ENCODE data around the gene AMBP. TPM values are rescaled to one million over a fixed set of nuclear protein-coding genes. Genes with fewer than 3 reads are reported as not detected.

Gene AMBP
- total and polyA plus RNA-seq, 2 of the 13 experiments (the other 11 are each of a cell fraction or from before 2014, with no cell fraction given), result 1,510 to 2,580 TPM

DNA sequence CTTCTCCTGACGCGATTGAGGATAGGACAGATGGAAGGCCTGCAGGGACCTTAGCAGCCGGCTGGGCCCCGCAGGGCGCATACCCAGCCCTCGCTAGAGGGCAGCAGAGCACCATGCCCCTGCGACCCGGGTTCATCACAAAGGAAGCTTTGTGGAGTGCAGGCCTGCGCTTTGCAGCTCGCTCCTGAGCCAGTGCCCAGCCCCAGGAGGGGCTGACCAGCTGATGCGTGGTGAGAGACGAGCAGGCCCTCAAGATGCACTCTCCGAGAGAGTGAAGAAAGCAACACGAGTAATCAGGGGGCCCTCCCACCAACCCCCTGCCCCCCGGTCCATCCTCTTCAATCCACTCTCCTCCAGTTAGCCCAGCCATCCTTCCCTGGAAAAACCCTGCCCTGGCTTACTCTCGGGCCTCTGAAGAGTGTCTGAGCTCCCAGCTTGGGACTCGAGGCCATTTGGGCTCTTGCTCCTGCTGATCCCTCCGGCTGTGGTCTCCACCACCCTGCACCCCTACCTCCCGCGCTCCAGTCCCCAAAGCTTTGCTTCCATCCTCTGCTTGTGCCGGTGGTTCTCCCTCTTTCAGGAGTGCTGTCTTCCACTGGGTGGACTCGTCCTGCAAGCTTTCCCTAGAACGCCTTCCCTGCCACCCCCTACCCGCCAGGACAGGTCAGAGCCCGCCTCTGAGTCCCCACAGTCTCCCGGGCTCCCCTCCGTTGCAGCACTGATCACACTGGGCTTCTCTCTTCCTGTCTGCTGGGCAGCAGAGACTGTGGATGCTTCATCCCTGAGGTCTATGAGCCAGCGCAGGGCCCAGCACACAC, 30.1 kb upstream of the AMBP start (continued):
- TF ChIP-seq, protein P1, sequence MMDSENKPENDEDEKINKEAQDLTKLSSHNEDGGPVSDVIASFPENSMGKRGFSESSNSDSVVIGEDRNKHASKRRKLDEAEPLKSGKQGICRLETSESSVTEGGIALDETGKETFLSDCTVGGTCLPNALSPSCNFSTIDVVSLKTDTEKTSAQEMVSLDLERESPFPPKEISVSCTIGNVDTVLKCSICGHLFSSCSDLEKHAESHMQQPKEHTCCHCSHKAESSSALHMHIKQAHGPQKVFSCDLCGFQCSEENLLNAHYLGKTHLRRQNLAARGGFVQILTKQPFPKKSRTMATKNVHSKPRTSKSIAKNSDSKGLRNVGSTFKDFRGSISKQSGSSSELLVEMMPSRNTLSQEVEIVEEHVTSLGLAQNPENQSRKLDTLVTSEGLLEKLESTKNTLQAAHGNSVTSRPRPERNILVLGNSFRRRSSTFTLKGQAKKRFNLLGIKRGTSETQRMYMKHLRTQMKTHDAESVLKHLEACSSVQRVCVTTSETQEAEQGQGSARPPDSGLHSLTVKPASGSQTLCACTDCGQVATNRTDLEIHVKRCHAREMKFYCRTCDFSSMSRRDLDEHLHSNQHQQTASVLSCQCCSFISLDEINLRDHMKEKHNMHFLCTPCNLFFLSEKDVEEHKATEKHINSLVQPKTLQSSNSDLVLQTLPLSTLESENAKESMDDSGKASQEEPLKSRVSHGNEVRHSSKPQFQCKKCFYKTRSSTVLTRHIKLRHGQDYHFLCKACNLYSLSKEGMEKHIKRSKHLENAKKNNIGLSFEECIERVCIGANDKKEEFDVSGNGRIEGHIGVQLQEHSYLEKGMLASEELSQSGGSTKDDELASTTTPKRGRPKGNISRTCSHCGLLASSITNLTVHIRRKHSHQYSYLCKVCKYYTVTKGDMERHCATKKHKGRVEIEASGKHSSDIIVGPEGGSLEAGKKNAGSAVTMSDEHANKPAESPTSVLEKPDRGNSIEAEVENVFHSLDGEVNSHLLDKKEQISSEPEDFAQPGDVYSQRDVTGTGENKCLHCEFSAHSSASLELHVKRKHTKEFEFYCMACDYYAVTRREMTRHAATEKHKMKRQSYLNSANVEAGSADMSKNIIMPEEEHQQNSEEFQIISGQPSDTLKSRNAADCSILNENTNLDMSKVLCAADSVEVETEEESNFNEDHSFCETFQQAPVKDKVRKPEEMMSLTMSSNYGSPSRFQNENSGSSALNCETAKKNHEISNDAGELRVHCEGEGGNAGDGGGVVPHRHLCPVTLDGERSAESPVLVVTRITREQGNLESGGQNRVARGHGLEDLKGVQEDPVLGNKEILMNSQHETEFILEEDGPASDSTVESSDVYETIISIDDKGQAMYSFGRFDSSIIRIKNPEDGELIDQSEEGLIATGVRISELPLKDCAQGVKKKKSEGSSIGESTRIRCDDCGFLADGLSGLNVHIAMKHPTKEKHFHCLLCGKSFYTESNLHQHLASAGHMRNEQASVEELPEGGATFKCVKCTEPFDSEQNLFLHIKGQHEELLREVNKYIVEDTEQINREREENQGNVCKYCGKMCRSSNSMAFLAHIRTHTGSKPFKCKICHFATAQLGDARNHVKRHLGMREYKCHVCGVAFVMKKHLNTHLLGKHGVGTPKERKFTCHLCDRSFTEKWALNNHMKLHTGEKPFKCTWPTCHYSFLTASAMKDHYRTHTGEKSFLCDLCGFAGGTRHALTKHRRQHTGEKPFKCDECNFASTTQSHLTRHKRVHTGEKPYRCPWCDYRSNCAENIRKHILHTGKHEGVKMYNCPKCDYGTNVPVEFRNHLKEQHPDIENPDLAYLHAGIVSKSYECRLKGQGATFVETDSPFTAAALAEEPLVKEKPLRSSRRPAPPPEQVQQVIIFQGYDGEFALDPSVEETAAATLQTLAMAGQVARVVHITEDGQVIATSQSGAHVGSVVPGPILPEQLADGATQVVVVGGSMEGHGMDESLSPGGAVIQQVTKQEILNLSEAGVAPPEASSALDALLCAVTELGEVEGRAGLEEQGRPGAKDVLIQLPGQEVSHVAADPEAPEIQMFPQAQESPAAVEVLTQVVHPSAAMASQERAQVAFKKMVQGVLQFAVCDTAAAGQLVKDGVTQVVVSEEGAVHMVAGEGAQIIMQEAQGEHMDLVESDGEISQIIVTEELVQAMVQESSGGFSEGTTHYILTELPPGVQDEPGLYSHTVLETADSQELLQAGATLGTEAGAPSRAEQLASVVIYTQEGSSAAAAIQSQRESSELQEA (CRISPR knock-in tag; IDR thresholded peaks at IDR 0.05; ENCODE audit: not compliant biosample characterization), result no peak
- TF ChIP-seq SP4 (CRISPR knock-in tag; IDR thresholded peaks at IDR 0.05) (peak; percentile 43; the same call in 1 of the 2 replicates), JUN (CRISPR knock-in tag; IDR thresholded peaks at IDR 0.05) (no peak), ZNF644 (CRISPR knock-in tag; IDR thresholded peaks at IDR 0.05; ENCODE audit: low read depth) (no peak), ZNF367 (CRISPR knock-in tag; IDR thresholded peaks at IDR 0.05; ENCODE audit: borderline replicate concordance) (no peak), IRF2 (CRISPR knock-in tag; IDR thresholded peaks at IDR 0.05) (peak; percentile 80), SIN3B (IDR thresholded peaks at IDR 0.05; ENCODE audit: low read length) (0 out of 2 replicates have a peak, but pooled peaks have one; percentile 42), ZSCAN12 (CRISPR knock-in tag; IDR thresholded peaks at IDR 0.05) (no peak), GTF3A (CRISPR knock-in tag; conservative IDR thresholded peaks at IDR 0.05) (0 out of 2 replicates have a peak, but pooled peaks have one; percentile 53), EP300 (IDR thresholded peaks at IDR 0.05; ENCODE audit: low read depth in 2 of 2, low read length in 2 of 2) (no peak), EP300 (CRISPR knock-in tag; IDR thresholded peaks at IDR 0.05; ENCODE audit: borderline replicate concordance) (no peak), FOXA1 (IDR thresholded peaks at IDR 0.05) (no peak), FOXA1 (CRISPR knock-in tag; IDR thresholded peaks at IDR 0.05) (peak; percentile 28; the same call in 1 of the 2 replicates), CHCHD3 (CRISPR knock-in tag; IDR thresholded peaks at IDR 0.05) (no peak), ZKSCAN5 (CRISPR knock-in tag; IDR thresholded peaks at IDR 0.05) (no peak), ZNF570 (CRISPR knock-in tag; IDR thresholded peaks at IDR 0.05; ENCODE audit: borderline replicate concordance) (no peak), MAFK (conservative IDR thresholded peaks at IDR 0.05 in 1 of 2, IDR thresholded peaks at IDR 0.05 in 1 of 2; ENCODE audit: low read length in 2 of 2) (no peak)
- TF ChIP-seq, protein P2, sequence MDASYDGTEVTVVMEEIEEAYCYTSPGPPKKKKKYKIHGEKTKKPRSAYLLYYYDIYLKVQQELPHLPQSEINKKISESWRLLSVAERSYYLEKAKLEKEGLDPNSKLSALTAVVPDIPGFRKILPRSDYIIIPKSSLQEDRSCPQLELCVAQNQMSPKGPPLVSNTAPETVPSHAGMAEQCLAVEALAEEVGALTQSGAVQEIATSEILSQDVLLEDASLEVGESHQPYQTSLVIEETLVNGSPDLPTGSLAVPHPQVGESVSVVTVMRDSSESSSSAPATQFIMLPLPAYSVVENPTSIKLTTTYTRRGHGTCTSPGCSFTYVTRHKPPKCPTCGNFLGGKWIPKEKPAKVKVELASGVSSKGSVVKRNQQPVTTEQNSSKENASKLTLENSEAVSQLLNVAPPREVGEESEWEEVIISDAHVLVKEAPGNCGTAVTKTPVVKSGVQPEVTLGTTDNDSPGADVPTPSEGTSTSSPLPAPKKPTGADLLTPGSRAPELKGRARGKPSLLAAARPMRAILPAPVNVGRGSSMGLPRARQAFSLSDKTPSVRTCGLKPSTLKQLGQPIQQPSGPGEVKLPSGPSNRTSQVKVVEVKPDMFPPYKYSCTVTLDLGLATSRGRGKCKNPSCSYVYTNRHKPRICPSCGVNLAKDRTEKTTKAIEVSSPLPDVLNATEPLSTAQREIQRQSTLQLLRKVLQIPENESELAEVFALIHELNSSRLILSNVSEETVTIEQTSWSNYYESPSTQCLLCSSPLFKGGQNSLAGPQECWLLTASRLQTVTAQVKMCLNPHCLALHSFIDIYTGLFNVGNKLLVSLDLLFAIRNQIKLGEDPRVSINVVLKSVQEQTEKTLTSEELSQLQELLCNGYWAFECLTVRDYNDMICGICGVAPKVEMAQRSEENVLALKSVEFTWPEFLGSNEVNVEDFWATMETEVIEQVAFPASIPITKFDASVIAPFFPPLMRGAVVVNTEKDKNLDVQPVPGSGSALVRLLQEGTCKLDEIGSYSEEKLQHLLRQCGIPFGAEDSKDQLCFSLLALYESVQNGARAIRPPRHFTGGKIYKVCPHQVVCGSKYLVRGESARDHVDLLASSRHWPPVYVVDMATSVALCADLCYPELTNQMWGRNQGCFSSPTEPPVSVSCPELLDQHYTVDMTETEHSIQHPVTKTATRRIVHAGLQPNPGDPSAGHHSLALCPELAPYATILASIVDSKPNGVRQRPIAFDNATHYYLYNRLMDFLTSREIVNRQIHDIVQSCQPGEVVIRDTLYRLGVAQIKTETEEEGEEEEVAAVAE (CRISPR knock-in tag; IDR thresholded peaks at IDR 0.05; ENCODE audit: borderline replicate concordance), result no peak
